Measurements from ENCODE around the gene GLMP.

Gene GLMP

GRCh38 chr1:156253634-156254033 lies 41.8 kb downstream of the GLMP start:
- no peak for DNase-seq (ENCODE audit: insufficient read length, low spot score)
- FAIRE-seq: no peak

DNA sequence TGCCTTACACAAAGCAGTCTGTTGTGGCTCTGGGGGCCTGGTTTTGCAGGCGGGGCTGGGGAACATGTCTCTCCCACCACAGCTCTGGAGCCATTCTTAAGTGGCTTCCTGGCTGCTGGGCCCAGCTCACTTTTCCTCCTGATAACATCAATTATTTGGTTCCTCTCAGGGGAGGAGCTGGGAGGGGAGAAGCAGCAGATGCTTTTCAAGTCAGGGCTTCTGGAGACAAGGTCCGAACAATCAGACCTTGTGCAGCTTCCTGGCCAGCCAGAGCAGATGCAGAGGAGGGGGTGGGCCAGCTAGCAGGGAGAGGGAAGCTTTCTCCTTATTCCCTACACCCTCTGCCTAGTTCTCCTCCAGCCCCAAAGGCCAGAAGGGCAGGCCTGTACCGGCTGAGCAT lies 44.0 kb downstream of the GLMP start:
- FAIRE-seq (no peak), DNase-seq (ENCODE audit: insufficient read length, low spot score) (no peak)

DNA sequence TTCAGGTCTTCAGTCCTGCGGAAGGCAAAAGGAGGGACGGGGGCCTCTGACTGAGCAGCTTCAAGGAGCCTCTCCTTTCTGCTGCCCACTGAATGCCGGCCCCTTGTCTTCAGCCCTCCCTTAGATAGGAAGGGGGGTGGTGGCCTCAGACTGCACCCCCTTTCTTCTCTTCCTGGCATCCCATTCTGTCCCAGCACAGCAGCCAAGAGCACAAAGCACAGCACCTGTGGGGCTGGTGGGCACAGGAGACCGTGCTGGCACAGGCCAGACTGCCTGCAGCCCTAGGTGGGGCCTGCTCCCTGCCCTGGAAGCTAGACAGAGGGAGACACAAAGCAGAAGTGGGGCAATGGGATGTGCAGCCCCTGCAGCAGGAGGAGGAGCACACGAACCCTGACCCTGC lies 45.9 kb downstream of the GLMP start:
- no peak for DNase-seq (ENCODE audit: insufficient read length, low spot score)
- FAIRE-seq: no peak

- DNase-seq (ENCODE audit: insufficient read length, low spot score) (no peak), FAIRE-seq (no peak)
Measured at GRCh38 chr1:156248323-156248683, 47.2 kb downstream of the GLMP start.

- no peak for FAIRE-seq
- no peak for DNase-seq (ENCODE audit: insufficient read length, low spot score)
Measured at GRCh38 chr1:156247460-156248322, 47.8 kb downstream of the GLMP start, which contains the start of gene PAQR6. Gene PAQR6 (minus strand): TSS chr1:156248056. CDS start chr1:156246731, 1,325 bp downstream.

DNA sequence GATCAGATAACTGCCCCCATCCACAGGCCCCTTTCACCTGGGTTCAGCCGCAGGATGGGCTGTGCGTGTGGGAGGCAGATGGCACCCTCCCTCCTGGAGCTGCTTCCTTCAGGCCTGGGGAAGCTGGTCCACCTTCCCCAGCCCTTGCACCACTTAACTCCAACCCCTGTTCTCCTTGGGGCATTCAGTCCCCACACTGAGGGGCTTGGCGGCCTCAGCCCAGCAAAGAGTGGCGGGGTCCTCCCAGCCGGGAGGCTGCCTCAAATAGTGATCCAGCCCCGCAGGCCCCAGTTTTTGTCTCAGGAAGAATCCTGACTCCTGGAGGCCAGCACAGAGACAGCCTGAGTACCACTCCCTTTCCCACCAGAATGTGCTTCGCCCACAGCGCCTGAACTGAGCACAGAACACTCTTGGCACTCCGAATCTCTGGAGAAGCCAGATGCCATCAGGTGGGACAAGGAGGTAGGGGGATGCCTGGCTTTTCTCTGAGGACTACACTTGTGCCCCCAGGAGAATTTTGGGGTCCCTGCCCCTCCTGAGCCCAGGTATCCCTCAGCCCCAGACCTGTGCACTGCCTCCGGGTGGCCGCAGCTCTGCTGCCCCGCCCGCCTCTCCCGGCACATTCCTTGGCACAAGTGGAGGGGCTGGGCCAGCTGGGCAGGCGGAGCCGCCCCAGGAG lies 48.6 kb downstream of the GLMP start:
- DNase-seq (ENCODE audit: insufficient read length, low spot score) (no peak), FAIRE-seq (no peak)

- DNase-seq (ENCODE audit: insufficient read length, low spot score) (no peak), FAIRE-seq (no peak)
Measured at GRCh38 chr1:156246241-156246780, 49.2 kb downstream of the GLMP start.

DNA sequence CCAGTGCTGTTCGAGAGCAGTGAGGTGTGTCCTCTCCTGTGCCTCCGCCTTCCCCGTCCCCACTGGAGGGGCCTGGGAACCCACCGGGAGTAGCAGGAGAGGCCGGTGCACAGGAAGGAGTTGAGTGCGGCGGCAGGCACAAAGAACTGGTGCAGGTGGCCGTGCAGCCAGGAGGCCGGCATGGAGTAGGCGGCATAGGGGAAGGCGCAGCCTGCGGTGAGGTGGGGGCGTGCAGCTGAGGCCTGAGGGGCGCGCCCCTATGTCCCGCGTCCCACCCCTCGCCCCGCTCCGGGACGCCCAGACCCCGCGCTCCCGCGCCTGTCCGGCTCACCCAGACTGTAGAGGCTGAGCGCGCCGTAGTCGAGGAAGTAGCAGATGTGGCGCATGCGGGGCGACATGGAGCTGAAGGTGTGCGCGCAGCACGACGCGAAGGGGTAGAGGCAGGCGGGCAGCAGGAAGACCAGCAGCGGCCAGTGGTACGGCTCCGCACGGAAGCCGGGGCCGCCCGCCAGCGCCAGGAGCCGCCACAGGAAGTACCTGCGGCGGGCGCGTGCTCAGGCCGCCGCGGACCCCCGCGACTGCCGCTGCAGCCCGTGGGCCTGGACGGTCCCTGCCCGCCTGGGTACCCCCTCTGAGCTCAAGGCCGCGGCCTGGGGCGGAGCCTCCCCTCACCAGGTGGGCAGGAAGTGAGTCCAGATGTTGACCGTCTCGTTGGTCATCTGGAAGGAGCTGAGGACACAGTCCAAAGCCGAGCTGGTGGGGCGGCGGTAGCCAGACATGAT lies 49.8 kb downstream of the GLMP start:
- FAIRE-seq (no peak), DNase-seq (ENCODE audit: insufficient read length, low spot score) (no peak)

DNA sequence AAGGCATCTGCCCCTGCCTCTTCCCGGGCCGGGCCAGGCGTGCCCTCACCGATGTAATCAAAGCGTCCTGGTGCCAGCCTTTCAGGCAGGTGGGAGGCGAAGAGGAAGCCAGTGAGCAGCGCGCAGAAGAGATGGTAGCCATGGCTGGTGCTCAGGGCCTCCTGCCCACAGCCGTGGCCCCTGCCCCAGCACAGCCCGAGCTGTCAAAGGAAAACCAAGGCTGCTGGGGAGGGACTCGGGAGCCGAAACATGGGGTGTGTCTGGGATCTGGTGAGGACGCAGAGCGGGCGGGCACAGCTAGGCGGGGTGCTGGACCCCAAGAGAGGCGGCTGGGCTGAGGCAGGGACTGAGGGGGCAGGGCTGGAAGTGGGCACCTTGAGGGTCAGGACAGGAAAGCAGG lies 50.8 kb downstream of the GLMP start:
- DNase-seq (ENCODE audit: insufficient read length, low spot score): no peak
- no peak for FAIRE-seq

DNA sequence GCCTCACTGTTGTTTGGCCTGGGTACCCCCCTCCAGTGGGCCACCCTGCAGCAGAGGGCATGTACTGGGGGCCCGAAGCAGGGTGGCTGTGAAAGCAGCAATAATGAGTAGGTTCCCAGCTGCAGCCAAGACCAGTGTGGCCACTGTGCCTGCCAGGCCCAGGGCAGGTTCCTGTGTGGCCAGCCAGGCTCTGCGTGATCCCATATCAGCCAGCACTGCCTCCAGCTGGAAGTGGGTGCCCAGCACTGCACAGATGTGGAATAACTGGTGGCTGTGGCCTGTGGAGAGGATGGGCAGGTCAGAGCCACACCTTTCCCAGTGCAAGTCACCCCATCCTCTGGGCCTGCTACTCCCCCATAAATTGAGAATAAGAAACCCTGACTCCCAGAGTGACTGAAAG lies 51.4 kb downstream of the GLMP start:
- DNase-seq (ENCODE audit: insufficient read length, low spot score) (no peak), FAIRE-seq (no peak)

DNA sequence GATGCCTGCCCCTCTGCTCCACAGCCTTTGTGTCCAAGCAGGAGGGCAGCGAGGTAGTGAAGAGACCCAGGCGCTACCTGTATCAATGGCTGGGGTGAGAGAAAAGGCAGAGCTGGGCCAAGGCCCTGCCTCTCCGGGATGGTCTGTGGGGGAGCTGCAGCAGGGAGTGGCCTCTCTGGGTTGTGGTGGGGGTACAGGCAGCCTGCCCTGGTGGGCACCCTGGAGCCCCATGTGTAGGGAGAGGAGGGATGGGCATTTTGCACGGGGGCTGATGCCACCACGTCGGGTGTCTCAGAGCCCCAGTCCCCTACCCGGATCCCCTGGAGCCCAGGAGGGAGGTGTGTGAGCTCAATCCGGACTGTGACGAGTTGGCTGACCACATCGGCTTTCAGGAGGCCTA lies 52.7 kb downstream of the GLMP start:
- FAIRE-seq (no peak), DNase-seq (ENCODE audit: insufficient read length, low spot score) (no peak)

Measured in HTR-8/SVneo (cell line).